Superior temporal gyrus (tissue), 1 donor: ENCODE data around the gene TIE1.

ENCODE experiments used
- DNase-seq: peaks from one replicate; pipeline ENCODE4 v3.0.0-alpha.2; 2016; ENCODE audit errors: extremely low spot score

Gene TIE1

DNA sequence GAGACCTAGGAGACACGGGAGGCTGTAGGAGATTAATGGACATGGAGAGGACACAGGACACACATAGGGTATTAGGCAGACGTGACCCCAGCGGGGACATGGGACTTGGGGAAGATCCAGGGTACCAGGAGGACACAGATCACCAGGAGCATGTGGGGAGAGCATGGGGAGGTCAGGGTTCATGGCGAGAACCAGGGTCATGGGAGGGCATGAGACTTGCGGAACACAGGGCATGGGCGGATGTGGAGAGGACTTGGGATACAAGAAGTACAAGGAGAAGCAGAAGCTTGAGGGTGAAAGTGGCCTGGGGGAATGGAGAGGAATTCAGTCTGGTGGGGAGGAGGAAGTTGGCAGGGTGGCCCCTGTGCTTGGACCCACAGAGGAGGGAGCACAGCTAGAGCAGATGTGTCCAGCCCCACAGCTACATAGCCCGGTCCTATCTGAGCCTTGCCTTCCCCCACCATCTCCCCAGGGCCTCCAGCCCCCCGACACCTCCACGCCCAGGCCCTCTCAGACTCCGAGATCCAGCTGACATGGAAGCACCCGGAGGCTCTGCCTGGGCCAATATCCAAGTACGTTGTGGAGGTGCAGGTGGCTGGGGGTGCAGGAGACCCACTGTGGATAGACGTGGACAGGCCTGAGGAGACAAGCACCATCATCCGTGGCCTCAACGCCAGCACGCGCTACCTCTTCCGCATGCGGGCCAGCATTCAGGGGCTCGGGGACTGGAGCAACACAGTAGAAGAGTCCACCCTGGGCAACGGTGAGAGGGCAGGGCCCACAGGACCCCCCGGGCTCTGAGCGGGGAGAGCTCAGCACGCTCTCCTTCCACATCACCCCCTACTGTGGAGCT lies 12.1 kb downstream of the TIE1 start:
- DNase-seq: no peak

DNA sequence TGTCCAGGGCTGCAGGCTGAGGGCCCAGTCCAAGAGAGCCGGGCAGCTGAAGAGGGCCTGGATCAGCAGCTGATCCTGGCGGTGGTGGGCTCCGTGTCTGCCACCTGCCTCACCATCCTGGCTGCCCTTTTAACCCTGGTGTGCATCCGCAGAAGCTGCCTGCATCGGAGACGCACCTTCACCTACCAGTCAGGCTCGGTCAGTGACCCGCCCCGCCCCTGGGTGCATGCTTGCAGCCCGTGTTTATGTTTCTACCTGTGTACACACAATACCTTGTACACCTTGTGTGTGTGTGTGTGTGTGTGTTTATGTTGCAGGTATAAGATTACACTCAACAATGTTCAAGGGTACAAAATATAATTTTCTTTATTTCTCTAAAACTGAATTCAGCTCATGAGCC lies 13.0 kb downstream of the TIE1 start:
- no peak for DNase-seq

GRCh38 chr1:43314233-43314632 lies 13.5 kb downstream of the TIE1 start:
- no peak for DNase-seq

DNA sequence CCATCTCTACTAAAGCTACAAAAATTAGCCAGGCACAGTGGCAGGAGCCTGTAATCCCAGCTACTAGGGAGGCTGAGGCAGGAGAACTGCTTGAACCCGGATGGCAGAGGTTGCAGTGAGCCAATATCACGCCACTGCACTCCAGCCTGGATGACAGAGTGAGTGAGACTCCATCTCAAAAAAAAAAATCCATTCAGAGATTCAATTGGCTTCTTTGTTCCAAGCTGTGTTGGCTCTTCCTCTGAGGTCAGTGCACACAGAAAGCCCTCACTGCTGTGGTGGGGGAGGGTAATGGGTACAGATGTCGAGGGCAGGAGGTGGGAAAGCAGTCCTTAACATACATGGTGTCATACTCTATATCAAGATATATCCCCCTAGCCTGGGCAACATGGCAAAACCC lies 14.7 kb downstream of the TIE1 start:
- DNase-seq: peak; percentile 83

- peak; percentile 20 for DNase-seq
Measured at GRCh38 chr1:43315963-43316737, 15.4 kb downstream of the TIE1 start.

GRCh38 chr1:43316738-43317520 lies 16.1 kb downstream of the TIE1 start:
- no peak for DNase-seq

DNA sequence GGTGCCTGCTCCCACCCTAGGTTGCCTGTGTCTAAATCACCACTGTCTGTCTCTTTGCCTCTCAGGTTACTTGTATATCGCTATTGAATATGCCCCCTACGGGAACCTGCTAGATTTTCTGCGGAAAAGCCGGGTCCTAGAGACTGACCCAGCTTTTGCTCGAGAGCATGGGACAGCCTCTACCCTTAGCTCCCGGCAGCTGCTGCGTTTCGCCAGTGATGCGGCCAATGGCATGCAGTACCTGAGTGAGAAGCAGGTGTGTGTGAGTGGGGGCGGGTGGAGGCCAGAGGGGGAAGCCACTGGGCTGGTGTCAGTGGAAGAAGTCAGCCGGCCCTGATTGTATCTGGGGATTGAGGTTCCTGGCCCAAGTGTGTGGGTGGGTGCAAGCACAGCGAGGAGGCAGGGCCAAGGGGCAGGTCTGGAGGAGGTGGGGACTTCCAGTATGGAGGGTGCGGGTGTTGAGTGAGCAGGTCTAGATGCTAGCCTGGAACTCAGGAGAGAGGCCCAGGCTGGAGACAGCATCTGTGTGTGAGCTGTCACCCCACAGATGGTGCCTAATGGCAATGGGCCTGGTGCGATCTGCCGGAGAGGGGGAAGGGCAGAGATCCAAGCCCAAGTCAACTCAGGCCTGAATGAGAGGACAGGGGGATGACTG lies 17.2 kb downstream of the TIE1 start:
- peak; percentile 86 for DNase-seq

DNA sequence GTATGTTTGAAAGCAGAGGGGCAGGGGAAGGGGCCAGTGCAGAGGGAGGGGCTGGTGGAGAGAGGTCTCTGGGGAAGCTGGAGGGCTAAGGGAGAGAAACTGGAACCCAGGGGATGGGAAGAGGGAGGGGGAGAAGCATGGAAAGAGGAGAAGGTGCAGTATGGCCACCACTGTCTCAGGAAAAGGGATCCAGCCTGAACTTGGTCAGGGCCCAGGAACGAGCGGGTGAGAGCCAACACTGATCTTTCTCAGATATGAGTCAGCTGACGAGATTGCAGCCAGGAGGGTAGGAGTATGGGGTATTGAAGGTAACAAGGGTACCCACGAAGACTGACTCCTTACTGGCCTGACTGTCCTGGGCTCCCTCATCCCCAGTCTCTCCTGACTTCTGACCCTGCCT lies 18.0 kb downstream of the TIE1 start:
- no peak for DNase-seq

GRCh38 chr1:43319288-43319687 lies 18.5 kb downstream of the TIE1 start:
- DNase-seq: no peak

DNA sequence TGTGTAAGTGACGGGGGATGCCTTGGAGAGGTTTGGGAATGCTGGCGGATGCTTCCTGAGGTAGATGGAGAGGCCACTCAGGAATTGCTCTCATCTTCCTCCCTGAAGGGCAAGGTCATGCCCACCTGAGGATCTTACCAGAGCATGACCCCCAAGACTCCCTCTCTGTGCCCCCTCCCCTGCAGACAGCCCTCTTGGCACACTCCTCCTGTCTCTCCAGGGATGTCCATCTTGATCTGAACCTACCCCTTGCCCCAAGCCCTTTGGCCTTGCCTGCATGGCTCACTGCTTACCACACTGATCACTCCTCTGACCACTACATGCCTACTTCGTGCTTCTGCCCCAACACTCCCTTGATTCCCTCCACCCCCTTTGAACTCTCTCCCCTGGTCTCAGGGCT lies 19.0 kb downstream of the TIE1 start:
- DNase-seq: no peak

DNA sequence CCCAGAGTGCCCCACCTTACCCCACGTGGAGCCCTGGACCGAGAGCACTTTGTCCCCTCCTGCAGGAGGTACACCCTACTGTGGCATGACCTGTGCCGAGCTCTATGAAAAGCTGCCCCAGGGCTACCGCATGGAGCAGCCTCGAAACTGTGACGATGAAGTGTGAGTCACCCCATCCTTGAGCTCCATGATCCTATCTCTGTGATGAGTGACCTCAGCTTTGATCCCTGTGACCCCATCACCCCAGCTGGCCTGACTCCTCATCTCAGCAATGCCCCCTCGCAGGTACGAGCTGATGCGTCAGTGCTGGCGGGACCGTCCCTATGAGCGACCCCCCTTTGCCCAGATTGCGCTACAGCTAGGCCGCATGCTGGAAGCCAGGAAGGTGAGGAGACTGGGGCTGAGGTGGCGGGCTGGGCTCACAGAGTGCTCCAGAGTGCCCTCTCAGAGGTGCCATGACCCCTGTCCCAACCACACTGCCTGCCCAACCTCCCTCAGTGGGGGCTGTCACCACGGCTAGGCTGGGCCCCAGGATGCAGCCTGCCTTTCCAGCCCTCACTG lies 20.6 kb downstream of the TIE1 start:
- DNase-seq: no peak

GRCh38 chr1:43322506-43322905 lies 21.7 kb downstream of the TIE1 start:
- no peak for DNase-seq

GRCh38 chr1:43324810-43325209 lies 24.0 kb downstream of the TIE1 start:
- no peak for DNase-seq

- no peak for DNase-seq
Measured at GRCh38 chr1:43325381-43325780, 24.6 kb downstream of the TIE1 start.

DNA sequence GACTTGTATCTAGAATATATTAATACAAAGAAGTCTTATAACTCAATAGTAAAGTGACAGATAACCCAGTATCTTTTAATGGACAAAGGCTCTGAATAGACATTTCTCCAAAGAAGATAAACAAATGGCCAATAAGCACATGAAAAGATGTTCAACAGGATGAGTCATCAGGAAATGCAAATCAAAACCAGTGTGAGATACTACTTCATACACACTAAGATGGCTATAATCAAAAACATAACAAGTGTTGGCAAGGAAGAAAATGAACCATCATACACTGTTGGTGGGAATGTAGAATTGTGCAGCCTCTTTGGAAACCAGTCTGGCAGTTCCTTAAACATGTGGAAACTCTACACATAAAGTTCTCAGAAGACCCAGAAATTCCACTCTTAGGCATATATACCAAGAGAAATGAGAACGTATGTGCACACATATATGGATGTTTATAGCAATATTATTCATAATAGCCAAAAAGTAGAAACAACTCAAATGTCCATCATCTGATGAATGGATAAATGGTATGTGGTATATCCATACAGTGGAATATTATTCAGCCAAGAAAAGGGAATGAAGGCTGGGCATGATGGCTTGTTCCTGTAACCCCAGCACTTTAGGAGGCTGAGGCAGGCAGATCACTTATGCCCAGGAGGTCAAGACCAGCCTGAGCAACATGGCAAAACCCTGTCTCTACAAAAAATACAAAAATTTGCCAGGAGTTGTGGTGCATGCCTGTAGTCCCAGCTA lies 26.9 kb downstream of the TIE1 start:
- DNase-seq: no peak

DNA sequence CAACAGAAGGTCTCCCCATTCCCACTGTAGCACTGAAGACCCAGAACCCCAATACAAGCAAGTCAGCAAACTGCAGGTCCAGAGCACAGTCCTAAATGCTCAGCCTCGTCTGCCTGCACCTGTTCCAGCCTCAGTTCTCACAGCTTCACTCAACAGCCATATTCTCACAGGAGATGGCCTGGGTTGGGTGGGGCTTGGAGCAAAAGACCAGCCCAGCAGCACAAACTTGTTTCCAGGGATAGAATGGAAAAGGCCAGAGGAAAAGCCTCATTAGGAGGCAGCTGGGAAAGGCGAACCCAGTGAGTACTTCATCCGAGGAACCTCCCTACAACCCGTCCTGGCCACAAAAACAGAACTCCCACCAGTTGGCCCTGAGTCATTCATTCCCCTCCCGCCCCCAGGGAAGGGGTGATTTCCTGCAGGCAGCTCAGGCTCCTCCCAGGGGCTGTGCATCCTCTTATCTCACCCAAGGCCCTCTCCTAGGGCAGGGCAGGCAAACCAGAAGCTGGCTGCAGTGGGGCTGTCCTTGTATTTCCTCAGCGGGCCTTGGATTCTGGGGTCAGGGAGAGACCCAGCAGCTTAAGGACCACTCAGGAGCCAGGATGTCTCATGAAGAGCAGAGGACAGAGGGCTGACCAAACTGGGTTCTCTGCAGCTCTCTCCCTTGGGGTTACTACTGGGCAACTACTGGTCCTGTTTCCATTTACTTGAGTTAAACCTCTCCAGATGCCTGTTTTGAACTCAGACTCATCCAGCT lies 29.4 kb downstream of the TIE1 start:
- no peak for DNase-seq

DNA sequence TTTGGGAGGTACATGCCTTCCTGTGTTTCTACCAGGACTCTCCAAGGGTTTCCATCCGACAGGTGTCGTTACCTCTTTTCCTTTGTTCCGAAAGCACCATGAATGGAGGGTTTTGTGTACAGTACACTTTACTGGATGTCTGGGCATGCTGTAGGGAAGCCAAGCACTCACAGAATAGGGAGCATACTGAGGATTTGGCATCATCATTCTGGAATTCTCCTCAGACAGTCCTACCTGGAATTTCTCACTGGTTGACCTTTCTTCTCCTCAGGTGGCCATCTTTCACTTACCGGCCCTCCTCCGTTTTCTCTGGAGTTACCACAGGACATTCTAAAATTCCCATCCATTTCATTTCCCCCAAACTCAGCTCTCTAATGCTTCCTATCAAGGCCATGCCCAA lies 30.9 kb downstream of the TIE1 start:
- DNase-seq: no peak

DNA sequence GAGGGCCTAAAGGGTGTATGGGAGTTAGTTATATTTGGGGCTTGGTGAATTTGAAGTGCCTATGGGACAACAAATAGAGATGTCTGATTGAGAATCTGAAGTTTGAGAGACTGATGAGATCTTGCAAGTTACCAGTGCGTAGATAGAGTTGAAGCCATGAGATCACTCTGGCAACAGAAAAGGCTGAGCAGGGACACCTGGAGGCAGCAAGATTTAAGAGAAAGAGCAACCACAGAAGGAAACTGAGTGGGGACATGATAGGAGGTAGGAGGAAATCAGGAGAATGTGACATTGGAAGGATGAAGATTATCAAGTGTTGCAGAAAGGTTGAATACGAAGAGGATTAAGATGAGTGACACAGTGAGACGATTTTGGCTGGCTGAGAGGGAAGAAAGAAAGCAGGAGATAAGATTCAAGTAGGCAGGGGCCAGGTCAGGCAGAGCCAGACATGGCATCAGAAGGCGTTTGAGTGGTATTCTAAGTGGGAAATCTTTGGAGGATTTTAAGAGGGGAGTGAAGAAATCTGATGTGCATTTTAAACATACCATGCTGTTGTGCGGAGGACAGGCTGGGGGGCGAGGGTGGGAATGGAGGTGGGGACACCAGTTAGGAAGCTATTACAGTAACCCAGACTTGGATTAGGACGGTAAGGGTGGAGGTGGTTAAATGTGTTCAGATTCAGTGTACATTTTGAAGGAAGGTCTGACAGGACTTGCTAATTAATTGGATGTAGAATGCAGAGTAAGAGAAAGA lies 33.8 kb downstream of the TIE1 start:
- no peak for DNase-seq

GRCh38 chr1:43337588-43337987 lies 36.8 kb downstream of the TIE1 start, which contains the start of gene MPL:
TSS of gene MPL (plus strand) at chr1:43337818. CDS start at chr1:43337849, 31 bp downstream.
- DNase-seq: no peak
